ENCODE measurements around the gene ZBTB7C. TPM values are rescaled to one million over a fixed set of nuclear protein-coding genes. Genes with fewer than 3 reads are reported as not detected.

ZBTB7C gene
- total and polyA plus RNA-seq, 2 donors (not counting 1 experiment from before 2014, with no cell fraction given) = not detected

DNA sequence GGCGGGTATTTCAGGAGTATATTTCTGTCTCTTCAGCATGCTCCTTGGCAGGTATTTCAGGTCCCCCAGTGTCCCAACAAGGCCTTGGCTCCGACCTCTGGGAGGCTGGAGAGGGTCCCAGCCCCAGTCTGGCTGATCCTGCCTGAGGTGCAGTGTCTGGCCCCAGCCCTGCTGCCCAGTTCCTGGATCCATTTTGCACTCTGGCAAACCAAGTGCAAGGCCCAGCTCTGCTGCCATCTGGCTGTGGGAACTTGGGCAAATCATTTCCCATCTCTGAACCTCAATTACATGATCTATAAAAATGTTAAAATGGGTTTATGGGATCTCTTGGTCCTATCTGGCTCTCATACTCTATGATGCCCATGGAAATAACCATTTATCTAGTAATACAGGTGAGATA lies 63.6 kb downstream of the ZBTB7C start:
- 75% methylated on average over 2 of the region's 2 CpGs for WGBS (ENCODE audit: insufficient coverage)
- H3K79me2 ChIP-seq (ENCODE audit: control insufficient read depth, insufficient read depth, low read length) = no peaks in the 10 kb centered on the region
- no peak for TF ChIP-seq EZH2 (IDR thresholded peaks at IDR 0.05; ENCODE audit: borderline replicate concordance, insufficient read depth, low read depth, low read length, poor library complexity, severe bottlenecking)
- TF ChIP-seq, protein P1, sequence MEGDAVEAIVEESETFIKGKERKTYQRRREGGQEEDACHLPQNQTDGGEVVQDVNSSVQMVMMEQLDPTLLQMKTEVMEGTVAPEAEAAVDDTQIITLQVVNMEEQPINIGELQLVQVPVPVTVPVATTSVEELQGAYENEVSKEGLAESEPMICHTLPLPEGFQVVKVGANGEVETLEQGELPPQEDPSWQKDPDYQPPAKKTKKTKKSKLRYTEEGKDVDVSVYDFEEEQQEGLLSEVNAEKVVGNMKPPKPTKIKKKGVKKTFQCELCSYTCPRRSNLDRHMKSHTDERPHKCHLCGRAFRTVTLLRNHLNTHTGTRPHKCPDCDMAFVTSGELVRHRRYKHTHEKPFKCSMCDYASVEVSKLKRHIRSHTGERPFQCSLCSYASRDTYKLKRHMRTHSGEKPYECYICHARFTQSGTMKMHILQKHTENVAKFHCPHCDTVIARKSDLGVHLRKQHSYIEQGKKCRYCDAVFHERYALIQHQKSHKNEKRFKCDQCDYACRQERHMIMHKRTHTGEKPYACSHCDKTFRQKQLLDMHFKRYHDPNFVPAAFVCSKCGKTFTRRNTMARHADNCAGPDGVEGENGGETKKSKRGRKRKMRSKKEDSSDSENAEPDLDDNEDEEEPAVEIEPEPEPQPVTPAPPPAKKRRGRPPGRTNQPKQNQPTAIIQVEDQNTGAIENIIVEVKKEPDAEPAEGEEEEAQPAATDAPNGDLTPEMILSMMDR (IDR thresholded peaks at IDR 0.05) = no peak
- DNase-seq = no peak
- H3K9me3 Mint-ChIP-seq (ENCODE audit: insufficient read depth) = no peaks in the 10 kb centered on the region
- ChIA-PET CTCF (interaction anchor here (0.8 kb wide), 1 partner anchor 573 kb away, joined by 3 read pairs; no protein-coding TSS in a partner anchor), POLR2A (no interaction called here)
- no peaks in the 10 kb centered on the region for H3K4me1 Mint-ChIP-seq
- H3K27me3 Mint-ChIP-seq = peaks cover 5% of the 10 kb centered on the region
- H3K4me3 ChIP-seq (ENCODE audit: control extremely low read depth in 1 of 5, extremely low read depth in 1 of 5, insufficient read depth in 1 of 5, low read depth in 2 of 5, low read length in 4 of 5) = no peak overlapping the region
- H3K27ac ChIP-seq (ENCODE audit: low read length in 2 of 2) = no peak overlapping the region
- no peaks in the 10 kb centered on the region for H4K20me1 ChIP-seq (ENCODE audit: control insufficient read depth, insufficient read depth, low read length, poor library complexity, severe bottlenecking)
- H3K27ac Mint-ChIP-seq = no peak overlapping the region
- H3K36me3 ChIP-seq (replicated peaks in 1 of 2; ENCODE audit: control extremely low read depth in 1 of 2, control insufficient read depth in 1 of 2, extremely low read depth in 1 of 2, insufficient read depth in 2 of 2, low read length in 1 of 2) = no peaks in the 10 kb centered on the region
- no peaks in the 10 kb centered on the region for H3K4me1 ChIP-seq (ENCODE audit: control insufficient read depth in 2 of 2, insufficient read depth in 2 of 2, low read length in 2 of 2)
- H3K9ac ChIP-seq (ENCODE audit: low read length) = no peak overlapping the region
- intact Hi-C loops (cut with micrococcal nuclease) = no loop called here
- H3K4me3 Mint-ChIP-seq = no peak overlapping the region
- H3K4me2 ChIP-seq (replicated peaks; ENCODE audit: low read depth, low read length, poor library complexity, severe bottlenecking) = no peak overlapping the region
- no peaks in the 10 kb centered on the region for H3K9me3 ChIP-seq (ENCODE audit: control extremely low read depth in 1 of 3, control insufficient read depth in 2 of 3, insufficient read depth in 1 of 3, low read length in 2 of 3)
- peaks cover 0 to 5% (median 0%) of the 10 kb centered on the region in 4 experiments for H3K27me3 ChIP-seq (replicated peaks in 1 of 4; ENCODE audit: control extremely low read depth in 1 of 4, control insufficient read depth in 3 of 4, insufficient read depth in 4 of 4, low read length in 3 of 4)
- no peak overlapping the region for H2AFZ ChIP-seq (ENCODE audit: insufficient read depth, low read depth, low read length, poor library complexity, severe bottlenecking)
- no peak for ATAC-seq (ENCODE audit: low read depth)

DNA sequence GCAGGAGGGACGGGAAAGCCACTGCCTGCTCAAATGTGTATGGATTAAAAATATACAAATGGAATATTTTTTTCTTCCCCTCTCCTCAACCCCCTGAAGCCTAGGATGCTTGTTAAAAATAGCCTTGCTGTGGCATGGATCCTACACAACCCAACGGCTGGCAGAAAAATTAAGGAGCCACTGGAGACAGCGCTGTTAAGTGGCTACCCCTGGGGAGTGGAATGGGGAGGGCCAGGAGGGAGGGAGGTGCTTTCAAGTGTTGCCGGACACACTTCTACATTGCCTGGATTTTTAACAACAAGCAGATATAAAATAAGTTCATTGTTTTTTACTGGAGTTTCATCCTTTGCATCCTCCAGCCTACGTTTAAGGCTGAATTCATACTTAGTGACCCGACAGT lies 66.6 kb downstream of the ZBTB7C start:
- no peak for ATAC-seq (ENCODE audit: low read depth)
- TF ChIP-seq EZH2 (IDR thresholded peaks at IDR 0.05; ENCODE audit: borderline replicate concordance, insufficient read depth, low read depth, low read length, poor library complexity, severe bottlenecking) = no peak
- TF ChIP-seq, protein P1 (IDR thresholded peaks at IDR 0.05) = no peak

More for the DNA sequence above, 66.6 kb downstream of the ZBTB7C start:
- no peak overlapping the region for H3K4me3 ChIP-seq (ENCODE audit: control extremely low read depth in 1 of 5, extremely low read depth in 1 of 5, insufficient read depth in 1 of 5, low read depth in 2 of 5, low read length in 4 of 5)
- no peaks in the 10 kb centered on the region for H3K4me1 ChIP-seq (ENCODE audit: control insufficient read depth in 2 of 2, insufficient read depth in 2 of 2, low read length in 2 of 2)
- no peaks in the 10 kb centered on the region for H3K9me3 Mint-ChIP-seq (ENCODE audit: insufficient read depth)
- peaks cover 5% of the 10 kb centered on the region for H3K27me3 Mint-ChIP-seq
- ChIA-PET CTCF (no interaction called here), POLR2A (no interaction called here)
- H3K36me3 ChIP-seq (replicated peaks in 1 of 2; ENCODE audit: control extremely low read depth in 1 of 2, control insufficient read depth in 1 of 2, extremely low read depth in 1 of 2, insufficient read depth in 2 of 2, low read length in 1 of 2) = no peaks in the 10 kb centered on the region
- no peak overlapping the region for H3K4me3 Mint-ChIP-seq
- peaks cover 0 to 3% (median 0%) of the 10 kb centered on the region in 3 donors for H3K9me3 ChIP-seq (ENCODE audit: control extremely low read depth in 1 of 3, control insufficient read depth in 2 of 3, insufficient read depth in 1 of 3, low read length in 2 of 3)
- no peak overlapping the region for H2AFZ ChIP-seq (ENCODE audit: insufficient read depth, low read depth, low read length, poor library complexity, severe bottlenecking)
- H3K4me2 ChIP-seq (replicated peaks; ENCODE audit: low read depth, low read length, poor library complexity, severe bottlenecking) = no peak overlapping the region
- H3K27me3 ChIP-seq (replicated peaks in 1 of 4; ENCODE audit: control extremely low read depth in 1 of 4, control insufficient read depth in 3 of 4, insufficient read depth in 4 of 4, low read length in 3 of 4) = no peaks in the 10 kb centered on the region
- 64% methylated on average over 2 of the region's 6 CpGs for WGBS (ENCODE audit: insufficient coverage)
- no peaks in the 10 kb centered on the region for H3K4me1 Mint-ChIP-seq
- intact Hi-C loops (cut with micrococcal nuclease) = no loop called here
- no peaks in the 10 kb centered on the region for H3K79me2 ChIP-seq (ENCODE audit: control insufficient read depth, insufficient read depth, low read length)
- no peak overlapping the region for H3K27ac Mint-ChIP-seq
- H4K20me1 ChIP-seq (ENCODE audit: control insufficient read depth, insufficient read depth, low read length, poor library complexity, severe bottlenecking) = no peaks in the 10 kb centered on the region
- DNase-seq = no peak
- H3K9ac ChIP-seq (ENCODE audit: low read length) = no peak overlapping the region
- H3K27ac ChIP-seq (ENCODE audit: low read length in 2 of 2) = no peak overlapping the region

Measured in B cell (primary cell).